Stomach smooth muscle (tissue), 2 donors: ENCODE results near the gene CDH23.

Experiments
- H3K27ac ChIP-seq: one replicate; pipeline ENCODE4 v1.7.0; 2013; ENCODE audit warnings: mild to moderate bottlenecking, low read length, inconsistent platforms
- H3K27me3 ChIP-seq, 2 donors: one replicate each; pipeline ENCODE4 v1.7.0; 2013; ENCODE audit warnings: low read length in 2 of 2; ENCODE audit not compliant: insufficient read depth in 2 of 2, control insufficient read depth in 1 of 2
- H3K36me3 ChIP-seq, 2 donors: one replicate each; pipeline ENCODE4 v1.7.0; 2013; ENCODE audit warnings: low read length in 2 of 2; ENCODE audit not compliant: control insufficient read depth in 2 of 2, insufficient read depth in 2 of 2
- H3K4me1 ChIP-seq: one replicate; pipeline ENCODE4 v1.7.0; 2013; ENCODE audit warnings: low read length; ENCODE audit not compliant: control insufficient read depth, insufficient read depth
- H3K4me3 ChIP-seq, 2 donors: one replicate each; pipeline ENCODE4 v1.7.0; 2013; ENCODE audit warnings: low read length in 2 of 2
- H3K9ac ChIP-seq, 2 donors: one replicate each; pipeline ENCODE4 v1.7.0; 2013; ENCODE audit warnings: low read length in 2 of 2, mild to moderate bottlenecking in 1 of 2
- H3K9me3 ChIP-seq, 2 donors: one replicate each; pipeline ENCODE4 v1.7.0; 2013; ENCODE audit warnings: low read length in 2 of 2; ENCODE audit not compliant: control insufficient read depth in 2 of 2
- donor health status: healthy.
- donor health status: Pancreatic carcinoma.

Gene CDH23

GRCh38 chr10:71731791-71732190 lies 335.1 kb downstream of the CDH23 start:
- no peaks in the 10 kb centered on the region for H3K9me3 ChIP-seq
- no peak overlapping the region for H3K9ac ChIP-seq
- no peaks in the 10 kb centered on the region for H3K36me3 ChIP-seq
- no peak overlapping the region for H3K4me3 ChIP-seq
- no peaks in the 10 kb centered on the region for H3K27me3 ChIP-seq
- H3K27ac ChIP-seq: no peak overlapping the region
- peaks cover 35% of the 10 kb centered on the region for H3K4me1 ChIP-seq

- H3K9me3 ChIP-seq: no peaks in the 10 kb centered on the region
- H3K4me1 ChIP-seq: peaks cover 15% of the 10 kb centered on the region
- no peak overlapping the region for H3K9ac ChIP-seq
- no peak overlapping the region for H3K4me3 ChIP-seq
- H3K27me3 ChIP-seq: no peaks in the 10 kb centered on the region
- no peaks in the 10 kb centered on the region for H3K36me3 ChIP-seq
- no peak overlapping the region for H3K27ac ChIP-seq
These were observed 338.1 kb downstream of the CDH23 start for GRCh38 chr10:71734797-71735196.

GRCh38 chr10:71735709-71736569 lies 339.2 kb downstream of the CDH23 start:
- Histone ChIP-seq H3K27ac (no peak overlapping the region), H3K36me3 (no peaks in the 10 kb centered on the region), H3K4me1 (peaks cover 15% of the 10 kb centered on the region), H3K27me3 (no peaks in the 10 kb centered on the region), H3K4me3 (no peak overlapping the region), H3K9ac (no peak overlapping the region), H3K9me3 (no peaks in the 10 kb centered on the region)

- no peaks in the 10 kb centered on the region for H3K36me3 ChIP-seq
- no peaks in the 10 kb centered on the region for H3K9me3 ChIP-seq
- H3K27me3 ChIP-seq: no peaks in the 10 kb centered on the region
- peaks cover 15% of the 10 kb centered on the region for H3K4me1 ChIP-seq
- H3K27ac ChIP-seq: no peak overlapping the region
- no peak overlapping the region for H3K9ac ChIP-seq
- no peak overlapping the region for H3K4me3 ChIP-seq
These were observed 339.8 kb downstream of the CDH23 start for GRCh38 chr10:71736570-71736952.

GRCh38 chr10:71737001-71737833 lies 340.5 kb downstream of the CDH23 start:
- H3K9ac ChIP-seq: no peak overlapping the region
- H3K27me3 ChIP-seq: no peaks in the 10 kb centered on the region
- H3K27ac ChIP-seq: no peak overlapping the region
- peaks cover 15% of the 10 kb centered on the region for H3K4me1 ChIP-seq
- H3K9me3 ChIP-seq: no peaks in the 10 kb centered on the region
- no peak overlapping the region for H3K4me3 ChIP-seq
- no peaks in the 10 kb centered on the region for H3K36me3 ChIP-seq

GRCh38 chr10:71737834-71738197 lies 341.1 kb downstream of the CDH23 start:
- Histone ChIP-seq H3K27me3 (no peaks in the 10 kb centered on the region), H3K9ac (no peak overlapping the region), H3K27ac (no peak overlapping the region), H3K4me3 (no peak overlapping the region), H3K4me1 (peaks cover 15% of the 10 kb centered on the region), H3K9me3 (no peaks in the 10 kb centered on the region), H3K36me3 (no peaks in the 10 kb centered on the region)

GRCh38 chr10:71739358-71739900 lies 342.7 kb downstream of the CDH23 start:
- Histone ChIP-seq H3K9me3 (no peaks in the 10 kb centered on the region), H3K27me3 (no peaks in the 10 kb centered on the region), H3K9ac (no peak overlapping the region), H3K36me3 (no peaks in the 10 kb centered on the region), H3K4me3 (no peak overlapping the region), H3K4me1 (peaks cover 15% of the 10 kb centered on the region), H3K27ac (no peak overlapping the region)

GRCh38 chr10:71740069-71740653 lies 343.4 kb downstream of the CDH23 start:
- Histone ChIP-seq H3K27me3 (no peaks in the 10 kb centered on the region), H3K9me3 (no peaks in the 10 kb centered on the region), H3K9ac (no peak overlapping the region), H3K36me3 (no peaks in the 10 kb centered on the region), H3K27ac (no peak overlapping the region), H3K4me1 (peaks cover 9% of the 10 kb centered on the region), H3K4me3 (no peak overlapping the region)

GRCh38 chr10:71741029-71741428 lies 344.3 kb downstream of the CDH23 start:
- no peak overlapping the region for H3K4me3 ChIP-seq
- no peak overlapping the region for H3K27ac ChIP-seq
- no peaks in the 10 kb centered on the region for H3K27me3 ChIP-seq
- H3K9ac ChIP-seq: no peak overlapping the region
- H3K9me3 ChIP-seq: no peaks in the 10 kb centered on the region
- H3K36me3 ChIP-seq: no peaks in the 10 kb centered on the region
- peaks cover 10% of the 10 kb centered on the region for H3K4me1 ChIP-seq

GRCh38 chr10:71741671-71742070 lies 345.0 kb downstream of the CDH23 start:
- Histone ChIP-seq H3K4me1 (peaks cover 12% of the 10 kb centered on the region), H3K27ac (no peak overlapping the region), H3K36me3 (no peaks in the 10 kb centered on the region), H3K9me3 (no peaks in the 10 kb centered on the region), H3K4me3 (no peak overlapping the region), H3K27me3 (no peaks in the 10 kb centered on the region), H3K9ac (no peak overlapping the region)
